HG03378 (cell line): ENCODE data around the gene PSMC3.
A peak's percentile ranks its signal among the peaks of the same experiment; 100 is the strongest.

Experiments
- ATAC-seq: cut with Tn5 transposase; IDR thresholded peaks from one replicate; pipeline ENCODE4 v1.9.1; 2021; ENCODE audit warnings: mild to moderate bottlenecking, moderate library complexity; ENCODE audit not compliant: unreplicated experiment

PSMC3 gene

DNA sequence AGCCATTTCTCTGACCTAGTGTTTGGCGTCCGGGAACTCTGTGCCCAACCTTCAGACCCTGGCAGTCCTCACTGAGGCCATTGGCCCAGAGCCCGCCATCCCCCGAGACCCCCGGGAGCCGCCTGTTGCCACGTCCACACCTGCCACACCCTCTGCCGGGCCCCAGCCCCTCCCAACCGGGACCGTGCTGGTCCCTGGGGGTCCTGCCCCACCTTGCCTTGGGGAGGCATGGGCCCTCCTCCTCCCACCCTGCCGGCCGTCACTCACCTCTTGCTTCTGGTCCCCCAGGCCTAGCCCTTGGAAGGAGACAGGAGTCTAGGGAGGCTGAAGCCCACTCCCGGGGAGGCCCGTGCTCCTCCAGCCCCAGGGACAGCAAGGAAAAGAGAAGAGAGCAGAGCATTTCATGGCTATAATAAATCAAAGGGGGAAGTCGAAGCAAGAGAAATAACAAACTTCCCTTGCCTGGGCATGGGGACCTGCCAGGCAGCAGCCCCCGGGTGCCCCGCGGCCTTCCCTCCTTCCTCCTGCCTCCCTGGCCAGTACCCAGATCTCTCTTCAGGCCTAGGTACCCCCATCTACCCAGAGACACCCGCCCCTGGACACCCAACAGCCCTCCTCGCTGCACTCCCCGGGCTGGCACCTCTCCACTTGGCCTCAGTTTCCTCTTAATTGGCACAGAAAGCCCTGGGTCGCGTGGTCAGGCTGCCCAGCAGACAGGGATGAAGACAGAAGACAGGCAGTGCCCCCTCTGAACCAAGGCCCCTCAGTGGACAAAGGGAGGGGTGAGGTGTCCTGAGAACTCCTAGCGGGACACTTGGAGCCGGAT is 30.8 kb downstream of the PSMC3 start:
- ATAC-seq: no peak

DNA sequence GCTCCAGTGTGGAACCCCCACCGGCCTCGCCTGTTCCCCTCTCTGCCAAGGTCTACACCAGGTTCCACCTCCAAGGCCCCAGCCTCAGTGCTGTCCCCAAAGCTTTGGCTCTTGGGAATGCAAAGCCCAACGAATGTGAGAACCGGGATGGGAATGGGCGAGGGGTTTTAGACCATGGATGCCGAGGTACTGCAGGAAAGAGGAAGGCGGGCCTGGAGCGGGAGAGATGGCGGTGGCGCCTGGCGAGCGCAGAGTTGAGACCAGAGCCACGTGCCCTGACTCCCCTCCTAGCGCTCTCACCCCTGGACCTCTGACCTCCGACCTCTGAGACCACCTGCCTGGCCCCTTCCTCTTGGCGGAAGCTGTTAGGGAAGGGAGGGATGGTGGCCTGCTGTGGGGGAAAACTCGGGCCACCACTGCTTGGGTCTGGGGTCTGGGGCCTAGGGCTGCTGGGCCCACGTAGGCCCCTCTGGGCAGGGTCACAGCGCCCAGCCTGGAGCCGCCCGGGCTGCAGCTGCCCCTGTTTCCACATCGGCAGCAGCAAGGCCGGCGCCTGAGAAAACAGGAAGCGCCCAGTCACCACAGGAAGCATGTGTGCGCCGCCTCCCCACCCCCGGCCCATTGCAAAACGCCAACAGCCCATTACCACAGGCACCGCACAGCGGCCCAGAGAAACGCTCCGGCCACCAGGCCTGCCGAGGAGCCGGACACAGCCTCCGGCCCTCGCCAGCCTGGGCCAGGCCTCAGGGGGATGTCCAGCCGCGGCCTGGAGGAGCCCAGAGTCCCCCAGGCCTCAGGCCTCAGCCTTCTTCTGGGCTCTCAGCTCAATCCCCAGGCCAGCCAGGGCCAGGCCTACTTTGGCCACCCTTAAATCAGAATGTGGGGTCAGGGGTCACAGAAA is 31.7 kb downstream of the PSMC3 start:
- no peak for ATAC-seq

DNA sequence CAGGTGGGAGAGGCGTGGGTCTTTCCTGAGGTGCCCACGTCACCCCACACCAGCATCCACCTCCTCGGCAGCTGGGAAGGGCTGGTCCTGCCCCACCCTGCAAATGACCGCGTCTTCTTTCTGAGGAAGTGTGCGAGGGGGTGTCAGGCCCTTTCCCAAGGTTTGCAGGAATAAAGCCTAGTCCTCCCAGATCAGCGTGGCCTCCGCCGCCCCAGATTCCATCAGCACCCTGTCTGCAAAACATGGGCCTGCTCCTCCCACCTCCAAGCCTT is 32.3 kb downstream of the PSMC3 start:
- ATAC-seq: no peak

DNA sequence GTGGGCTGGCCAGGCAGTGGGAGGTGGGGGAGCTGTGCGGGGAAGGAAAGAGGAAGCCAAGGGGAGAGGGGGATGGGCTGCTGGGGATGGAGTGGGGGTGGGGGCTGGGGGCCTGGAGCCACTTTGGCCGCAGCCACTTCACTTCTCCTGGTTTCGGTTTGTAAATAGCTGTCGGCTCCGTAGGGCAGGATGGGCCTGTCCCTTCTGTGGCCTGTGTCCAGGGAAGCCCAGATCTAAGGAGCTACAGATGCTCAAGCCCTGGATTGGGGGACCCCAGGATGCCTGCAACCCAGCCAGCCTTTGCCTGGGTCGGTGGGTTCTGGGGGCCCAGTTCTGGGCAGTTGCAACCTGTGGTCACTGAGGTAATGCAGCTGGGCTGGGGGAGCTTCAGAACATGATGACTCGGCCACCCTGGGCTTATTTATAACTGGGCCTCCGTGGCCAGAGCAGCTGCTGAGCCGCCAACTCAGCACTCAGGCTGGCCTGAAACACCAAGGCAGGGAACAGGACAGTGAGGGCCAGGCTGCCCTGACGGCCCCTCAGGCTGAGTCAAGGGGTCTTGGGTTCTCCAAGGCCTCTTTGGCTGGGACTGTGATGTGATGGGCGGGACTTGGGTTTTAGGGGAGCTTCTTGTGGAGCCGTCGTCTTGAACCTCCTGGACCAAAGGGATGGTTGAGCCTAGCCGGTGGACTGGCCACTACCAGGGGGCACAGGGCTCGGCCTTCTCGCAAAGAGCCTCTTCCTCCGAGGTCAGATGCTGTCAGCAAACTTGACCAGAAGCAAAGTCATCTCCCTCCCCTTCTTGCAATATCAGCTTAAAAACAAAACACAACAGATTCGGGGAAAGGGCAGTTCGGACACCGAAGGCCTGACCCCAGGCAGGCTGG is 32.8 kb downstream of the PSMC3 start:
- no peak for ATAC-seq

DNA sequence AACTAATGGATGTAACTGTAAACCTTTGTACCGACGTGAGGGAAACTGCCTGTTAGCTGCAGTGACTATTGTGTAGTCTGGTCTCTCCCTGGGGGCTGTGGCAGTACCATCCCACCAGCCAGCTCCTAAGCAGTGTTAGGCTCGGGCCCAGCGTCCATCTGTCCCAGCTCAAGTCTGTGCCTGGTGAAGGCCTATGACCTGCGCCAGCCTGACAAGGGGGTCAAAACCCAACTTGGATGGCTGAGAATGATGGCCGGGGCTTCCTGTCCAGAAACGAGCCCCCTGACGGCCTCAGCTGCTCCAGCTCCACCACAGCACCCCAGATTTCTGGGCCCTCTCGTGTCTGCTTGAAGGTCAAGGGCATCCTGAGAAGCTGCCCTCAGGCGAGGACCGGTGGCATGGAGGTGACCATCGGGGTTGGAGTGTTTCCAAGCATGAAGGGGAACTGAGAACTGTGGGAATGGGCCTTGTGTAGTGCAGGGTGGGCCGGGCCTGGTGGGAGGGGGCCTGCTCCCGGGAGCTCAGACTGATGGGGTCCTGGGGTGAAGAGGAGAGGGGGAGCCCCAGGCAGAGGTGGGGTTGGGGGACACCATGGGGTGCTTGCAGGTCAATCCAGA is 33.6 kb downstream of the PSMC3 start:
- no peak for ATAC-seq

DNA sequence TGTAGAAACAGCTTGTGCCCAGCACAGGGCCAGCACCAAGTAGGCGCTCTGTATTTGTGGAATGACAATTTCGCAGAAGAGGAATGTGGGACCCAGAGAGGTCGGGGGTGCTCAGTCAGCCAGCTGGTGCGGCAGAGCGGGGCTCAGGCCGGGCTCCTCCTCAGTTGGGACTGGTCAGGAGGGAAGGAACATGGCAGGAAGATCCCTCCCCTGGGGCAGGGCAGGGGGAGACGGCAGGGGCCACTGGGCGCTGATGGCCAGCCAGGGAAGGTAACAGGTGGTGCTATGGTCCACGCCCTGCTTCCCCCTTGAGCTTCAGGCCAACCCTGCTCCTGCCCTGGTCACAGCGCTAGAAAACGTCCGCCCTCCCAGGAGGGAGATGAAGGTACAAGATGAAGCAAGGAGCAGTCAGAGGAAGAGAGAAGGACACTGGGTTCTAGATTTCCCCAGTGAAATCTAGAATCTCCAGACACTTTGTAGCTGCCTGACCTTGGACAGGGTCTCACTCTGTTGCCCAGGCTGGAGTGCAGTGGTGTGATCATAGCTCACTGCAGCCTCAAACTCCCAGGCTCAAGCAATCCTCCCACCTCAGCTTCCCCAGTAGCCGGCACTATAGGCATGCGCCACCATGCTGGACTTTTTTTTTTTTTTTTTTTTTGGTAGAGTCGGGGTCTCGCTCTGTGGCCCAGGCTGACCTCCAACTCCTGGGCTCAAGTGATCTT is 34.4 kb downstream of the PSMC3 start:
- ATAC-seq: no peak

DNA sequence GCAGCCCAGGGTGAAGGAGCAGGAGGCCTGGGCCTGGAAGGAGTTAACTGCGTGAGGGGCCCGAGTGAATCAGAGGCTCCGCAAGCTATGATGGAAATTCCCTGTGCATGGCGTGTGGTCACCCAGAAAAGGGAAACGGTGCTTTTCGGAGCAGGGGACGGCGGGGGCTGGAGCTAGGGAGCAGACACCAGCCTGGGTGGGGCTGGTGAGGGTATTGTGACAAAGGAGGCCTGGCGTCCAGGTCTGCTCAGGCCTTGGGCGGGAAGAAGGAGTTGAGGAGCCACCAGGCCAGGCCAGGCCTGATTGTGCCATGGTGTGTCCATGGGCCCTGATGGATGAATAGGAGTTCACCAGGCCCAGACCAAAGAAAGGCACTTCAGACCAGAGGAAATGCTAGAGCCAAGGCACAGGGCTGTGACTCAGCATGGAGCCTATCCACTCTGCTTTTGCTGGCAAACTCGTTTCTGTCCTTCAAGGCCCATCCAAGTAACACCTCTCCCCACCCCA is 35.1 kb downstream of the PSMC3 start:
- ATAC-seq: no peak

DNA sequence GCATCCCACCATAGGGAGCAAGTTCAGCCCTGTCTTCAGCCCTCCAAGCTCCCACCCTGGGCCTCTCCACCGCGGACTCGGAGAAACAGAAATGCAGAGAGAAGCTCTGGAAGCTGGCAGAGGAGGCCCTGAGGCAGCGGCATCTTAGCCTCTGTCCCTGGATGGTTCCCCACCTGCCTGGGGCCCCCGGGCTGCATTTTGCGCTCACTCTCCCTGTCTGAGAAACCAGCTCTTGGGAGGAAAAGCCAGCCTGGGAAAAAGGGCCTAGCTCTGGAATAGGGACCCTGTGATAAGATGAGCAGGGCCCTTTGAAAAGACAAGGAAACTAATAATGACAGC is 35.8 kb downstream of the PSMC3 start:
- ATAC-seq: no peak

DNA sequence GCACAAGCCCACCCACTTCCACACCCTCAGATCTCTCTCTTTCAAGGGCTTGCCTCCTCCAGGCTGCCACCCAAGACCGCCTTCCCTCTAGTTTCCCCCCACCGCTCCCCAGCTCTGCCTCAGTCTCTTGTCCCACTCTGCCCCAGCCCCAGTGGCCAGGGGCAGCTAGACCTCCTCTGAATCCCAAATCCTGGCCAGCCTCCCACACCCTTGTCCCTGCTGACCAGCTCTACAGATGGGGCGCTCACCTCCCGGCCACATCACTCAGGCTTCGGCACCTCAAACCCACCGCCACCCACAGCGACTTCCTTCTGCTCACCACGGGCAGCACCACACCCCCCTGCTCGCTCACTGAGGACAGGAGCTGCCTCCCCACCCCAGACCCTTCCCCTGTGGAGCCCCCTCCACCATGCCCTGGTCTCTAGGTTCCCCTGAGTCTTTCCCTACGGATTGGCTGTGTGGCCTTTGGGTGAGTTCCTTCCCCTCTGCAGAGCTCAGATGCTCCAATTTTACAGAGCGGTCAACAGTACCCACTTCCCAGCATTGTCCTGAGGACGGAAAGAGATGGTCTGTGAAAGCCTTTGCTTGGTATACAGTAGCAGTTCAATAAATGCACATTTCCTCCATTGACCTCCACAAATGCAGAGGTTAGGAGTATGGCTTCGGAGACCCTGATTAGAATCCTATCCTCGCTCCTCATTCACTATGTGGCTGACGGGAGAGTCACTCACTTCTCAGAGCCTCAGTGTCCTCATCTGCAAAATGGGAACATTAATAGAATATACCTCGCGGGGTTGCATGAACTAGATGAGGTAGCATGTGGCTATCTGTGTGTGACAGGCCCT is 36.4 kb downstream of the PSMC3 start:
- no peak for ATAC-seq

DNA sequence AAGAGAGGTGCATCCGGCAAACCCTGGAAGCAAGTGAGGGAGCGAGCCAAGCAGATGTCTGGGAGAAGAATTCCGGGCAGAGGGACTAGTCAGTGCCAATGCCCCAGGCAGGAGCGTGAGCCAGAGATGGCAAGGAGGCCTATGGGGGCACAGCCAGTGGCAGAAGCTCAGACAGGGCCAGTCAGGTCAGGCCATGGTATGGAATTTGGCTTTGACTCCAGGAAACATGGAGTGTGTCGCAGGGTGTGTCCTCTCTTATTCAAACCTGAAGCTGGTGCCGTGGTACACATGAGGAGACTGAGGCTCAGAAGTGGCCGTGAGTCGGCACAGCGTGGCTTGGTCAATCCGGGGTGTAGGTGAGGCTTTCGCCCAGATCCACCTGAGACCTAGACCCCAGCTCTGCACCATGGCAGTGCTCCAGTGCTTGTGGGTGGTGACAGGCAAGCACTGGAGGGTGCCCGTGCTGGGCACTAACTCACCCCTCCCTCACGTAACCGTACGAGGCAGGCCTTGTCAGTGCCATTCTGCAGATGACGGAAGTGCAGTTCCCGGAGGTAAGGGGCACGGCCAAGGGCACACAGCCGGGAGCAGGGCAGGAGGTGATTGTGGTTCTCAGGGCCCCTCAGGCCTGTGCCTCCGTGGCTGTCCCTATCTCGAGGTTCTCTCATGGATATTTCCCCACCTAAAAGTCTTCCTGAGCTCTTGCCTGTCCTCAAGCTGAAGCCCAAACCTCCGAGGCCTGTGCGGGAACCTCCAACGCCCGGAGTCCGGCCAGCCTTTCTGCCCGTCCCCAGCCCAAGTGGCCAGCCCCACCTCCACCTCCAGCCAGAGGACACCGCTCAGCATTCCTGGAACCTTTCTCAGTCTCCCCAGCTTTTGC is 37.3 kb downstream of the PSMC3 start:
- ATAC-seq: no peak

DNA sequence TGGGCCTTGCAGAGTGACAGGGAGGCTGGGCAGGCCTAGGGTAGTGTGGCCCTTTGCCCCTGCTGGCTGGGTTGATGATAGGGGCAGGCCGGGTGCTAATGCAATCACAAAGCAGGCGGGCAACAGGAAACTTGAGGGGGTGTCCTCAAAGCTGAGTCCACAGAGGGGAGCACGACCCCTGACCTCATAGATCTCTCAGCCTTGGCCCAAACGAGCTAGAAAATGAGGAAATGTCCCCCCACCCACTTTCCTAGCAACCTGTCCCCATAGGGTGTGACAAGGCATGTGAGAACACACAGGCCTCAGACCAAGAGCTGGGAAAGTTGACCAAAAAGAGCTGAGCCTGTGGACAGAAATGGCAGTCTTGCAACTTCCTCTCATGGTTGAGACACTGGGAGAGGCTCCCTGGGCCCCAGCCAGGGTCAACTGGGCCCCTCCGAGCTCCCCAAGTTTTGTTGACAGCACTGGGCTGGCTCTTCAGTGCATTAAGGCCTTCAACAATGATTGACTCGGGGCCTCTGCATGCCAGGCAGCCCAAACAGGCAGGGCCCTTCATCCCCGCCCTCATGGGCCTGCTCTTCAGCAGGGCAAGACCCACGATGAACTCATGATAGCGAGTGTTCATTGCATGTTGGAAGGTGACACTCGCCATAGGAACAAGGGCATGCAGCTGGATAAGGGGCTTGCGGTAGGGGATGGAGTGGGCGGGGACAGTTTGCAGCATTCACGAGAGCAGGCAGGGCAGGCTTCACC is 38.1 kb downstream of the PSMC3 start:
- ATAC-seq: no peak

DNA sequence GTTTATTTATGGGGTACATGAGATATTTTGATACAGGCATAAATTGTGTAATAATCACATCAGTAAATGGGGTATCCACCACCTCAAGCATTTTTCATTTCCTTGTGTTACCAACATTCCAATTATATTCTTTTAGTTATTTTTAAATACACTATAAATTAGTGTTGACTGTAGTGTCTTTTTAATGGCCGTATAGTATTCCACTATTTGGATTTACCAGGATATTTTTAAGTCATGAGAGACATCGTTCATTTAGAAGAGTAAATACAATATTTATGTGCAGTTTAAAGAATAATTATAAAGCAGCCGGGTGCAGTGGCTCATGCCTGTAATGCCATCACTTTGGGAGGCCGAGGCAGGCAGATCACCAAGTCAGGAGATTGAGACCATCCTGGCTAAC is 41.7 kb downstream of the PSMC3 start:
- no peak for ATAC-seq

DNA sequence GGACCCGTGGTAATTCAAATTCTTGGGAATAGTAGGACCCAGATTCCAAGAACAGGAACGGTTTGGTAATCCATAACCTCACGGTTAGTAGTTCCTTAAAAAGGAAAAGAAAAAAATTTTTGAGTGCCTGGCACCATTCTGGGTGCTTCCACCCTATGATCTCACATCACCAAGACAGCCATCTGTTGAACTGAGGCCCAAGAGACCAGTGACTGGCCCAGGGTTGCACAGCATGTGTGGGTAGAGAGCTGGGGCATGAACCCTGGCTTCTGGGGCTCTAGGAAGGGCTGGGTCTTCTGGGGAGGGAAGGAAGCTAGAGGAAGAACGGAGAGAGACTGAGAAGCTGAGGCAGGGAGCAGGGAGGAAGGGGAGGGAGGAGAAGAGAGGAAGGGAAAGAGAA is 43.2 kb downstream of the PSMC3 start:
- ATAC-seq: no peak

DNA sequence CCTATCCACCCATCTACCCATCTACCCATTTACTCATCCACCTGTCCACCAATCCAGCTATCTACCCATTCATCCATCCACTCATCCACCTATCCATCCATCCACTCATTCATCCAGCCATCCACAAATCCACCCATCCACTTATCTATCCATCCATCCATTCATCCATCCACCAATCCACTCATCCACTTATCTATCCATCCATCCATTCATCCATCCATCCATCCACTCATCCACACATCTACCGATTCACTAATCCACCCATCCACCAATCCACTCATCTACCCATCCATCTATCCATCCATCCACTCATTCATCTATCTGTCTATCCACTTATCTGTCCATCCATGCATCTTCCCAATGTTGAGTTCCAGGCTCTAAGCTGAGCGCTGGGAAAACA is 46.2 kb downstream of the PSMC3 start:
- ATAC-seq: no peak

DNA sequence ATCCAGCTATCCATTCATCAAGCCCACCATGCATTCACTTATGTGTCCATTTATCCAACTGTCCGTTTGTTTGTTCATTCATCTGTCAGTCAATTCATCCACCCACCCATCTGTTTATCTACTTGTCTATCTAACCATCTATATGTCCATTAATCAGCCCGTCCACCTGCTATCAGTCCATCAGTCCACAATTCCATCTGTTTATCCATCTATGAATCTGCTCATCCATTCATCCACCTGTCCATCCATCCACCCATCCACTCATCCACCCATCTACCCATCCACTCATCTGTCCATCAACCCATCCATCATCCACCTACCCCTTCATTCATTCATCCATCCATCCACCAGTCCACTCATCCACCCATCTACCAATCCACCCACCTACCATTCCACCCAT is 46.9 kb downstream of the PSMC3 start:
- ATAC-seq: no peak

DNA sequence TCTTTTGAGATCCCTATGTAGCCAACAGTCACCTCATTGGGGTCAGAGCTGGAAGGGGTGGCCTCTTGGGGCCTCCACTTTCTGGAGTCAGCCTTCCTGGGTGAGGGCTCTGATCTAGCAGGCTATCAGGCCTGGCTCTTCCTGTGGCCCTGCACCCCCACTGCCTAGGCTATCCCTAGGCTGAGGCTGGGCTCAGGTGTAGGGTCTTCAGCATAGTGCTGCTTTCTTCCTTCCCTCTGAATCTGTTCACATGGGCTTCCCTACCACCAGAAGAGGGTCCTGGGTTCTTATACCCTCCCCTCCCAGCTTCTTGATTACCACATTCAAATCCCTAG is 47.4 kb downstream of the PSMC3 start:
- no peak for ATAC-seq

DNA sequence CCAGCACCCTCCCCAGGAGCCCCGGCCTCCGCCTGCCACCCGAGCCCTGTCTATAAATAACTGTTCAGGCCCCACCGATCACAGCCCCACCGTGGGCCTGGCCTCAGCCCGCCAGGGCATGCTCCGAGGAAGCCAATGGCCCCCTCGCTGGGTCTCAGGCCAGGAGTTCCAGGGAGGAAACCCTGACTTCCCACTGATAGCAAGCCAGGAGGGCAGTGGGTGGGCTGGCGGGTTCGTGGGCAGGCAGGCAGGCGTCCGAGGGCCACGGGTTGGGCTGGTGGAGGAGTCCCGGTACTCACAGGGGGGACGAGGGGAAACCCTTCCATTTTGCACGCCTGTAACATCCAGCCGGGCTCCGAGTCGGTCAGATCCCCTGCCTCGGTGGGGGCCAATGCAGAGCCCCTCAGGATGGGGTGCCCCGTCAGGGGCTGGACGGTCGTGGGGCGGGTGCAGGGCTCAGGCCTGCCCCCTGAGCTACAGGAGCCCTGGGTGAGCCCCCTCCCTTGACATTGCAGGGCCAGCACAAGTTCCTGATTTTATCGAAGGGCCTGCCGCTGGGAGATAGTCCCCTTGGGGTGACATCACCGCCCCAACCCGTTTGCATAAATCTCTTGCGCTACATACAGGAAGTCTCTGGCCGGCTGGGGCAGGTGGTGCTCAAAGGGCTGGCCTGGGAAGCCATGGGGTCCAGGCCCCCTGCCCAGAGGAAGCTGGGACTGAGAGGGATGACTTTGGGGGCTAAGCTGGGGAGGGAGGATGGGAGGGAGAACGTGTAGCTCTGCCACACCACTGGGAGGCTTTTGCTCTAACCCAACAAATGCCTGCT is 48.0 kb downstream of the PSMC3 start, which contains the start of gene SPI1:
Gene SPI1, minus strand, starts transcription at position 538 of the 826 bp plus-strand sequence. Its CDS starts 194 bp downstream, at position 344.
- peak; percentile 71 for ATAC-seq
